Suprapubic skin (tissue), 4 donors: Measurements from ENCODE around the gene KIAA0753.

Experiments
- CTCF ChIP-seq, 2 donors: fragments of 200-600 bp in 1 of 2; fragments of 450-650 bp in 1 of 2; sonication (generic) in 1 of 2; IDR thresholded peaks; one replicate each; pipeline ENCODE4 v1.5.1; 2016 to 2019; ENCODE audit warnings: antibody characterized with exemption in 2 of 2, mild to moderate bottlenecking in 1 of 2, moderate library complexity in 1 of 2
- POLR2A ChIP-seq, 2 donors: fragments of 450-650 bp; IDR thresholded peaks; one replicate each; pipeline ENCODE4 v1.6.1; 2017; ENCODE audit warnings: antibody characterized with exemption in 2 of 2, mild to moderate bottlenecking in 2 of 2, moderate library complexity in 2 of 2
- POLR2AphosphoS5 ChIP-seq, 3 donors: sonication (generic); formaldehyde crosslinking; IDR thresholded peaks; one replicate each; pipeline ENCODE4 v1.6.1; 2017; ENCODE audit warnings: antibody characterized with exemption in 3 of 3

GRCh38 chr17:6688944-6689343 is 48.4 kb upstream of the KIAA0753 start:
- no peak for TF ChIP-seq CTCF (IDR thresholded peaks at IDR 0.05)
- TF ChIP-seq POLR2A (IDR thresholded peaks at IDR 0.05), result no peak
- no peak for TF ChIP-seq POLR2AphosphoS5 (IDR thresholded peaks at IDR 0.05)
